Measurements from ENCODE around the gene SLC5A9.
"Not testable (repeated sequence)": the region's sequence is repeated elsewhere in the genome, so short reads cannot be mapped to it uniquely, and the experiment has no call there.

The SLC5A9 gene

DNA sequence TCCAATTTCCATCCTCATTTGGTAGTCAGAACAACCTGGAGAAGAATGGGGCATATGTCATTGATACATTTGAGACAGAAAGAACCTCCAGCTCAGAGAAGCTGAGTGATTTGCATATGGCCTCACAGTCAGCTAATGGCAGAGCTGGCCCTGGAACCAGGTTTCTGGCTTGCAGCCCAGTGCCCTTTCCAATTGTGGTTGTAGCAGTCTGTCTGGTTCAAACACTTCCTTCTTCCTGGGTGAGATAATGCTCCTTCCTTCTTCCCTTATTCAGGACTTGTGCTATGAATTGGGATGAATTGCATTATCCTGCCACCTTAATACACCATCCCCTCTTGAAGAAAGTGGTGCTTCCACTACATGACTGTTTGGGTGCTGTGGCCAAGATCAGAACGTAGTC lies 24.2 kb downstream of the SLC5A9 start:
- DNase-seq = no peak

DNA sequence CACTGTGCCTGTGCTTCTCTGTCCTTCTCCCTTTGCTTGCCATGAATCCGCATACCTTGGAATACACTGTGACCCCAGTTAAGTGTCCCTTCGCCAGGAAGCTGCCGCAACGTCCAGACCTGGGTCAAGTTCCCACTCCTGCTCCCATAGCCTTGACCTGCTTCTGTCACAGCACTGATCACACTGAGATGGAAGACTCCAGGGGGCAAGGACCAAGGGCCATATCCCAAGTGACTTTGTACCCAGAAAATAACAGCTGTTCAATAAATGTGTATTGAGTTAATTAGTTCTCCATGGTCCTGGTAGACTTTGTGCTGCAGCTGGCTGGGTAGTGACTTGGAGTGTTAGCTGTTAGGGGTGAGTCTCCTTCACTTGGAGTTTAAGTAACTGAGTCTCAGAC lies 25.8 kb downstream of the SLC5A9 start:
- DNase-seq = no peak

DNA sequence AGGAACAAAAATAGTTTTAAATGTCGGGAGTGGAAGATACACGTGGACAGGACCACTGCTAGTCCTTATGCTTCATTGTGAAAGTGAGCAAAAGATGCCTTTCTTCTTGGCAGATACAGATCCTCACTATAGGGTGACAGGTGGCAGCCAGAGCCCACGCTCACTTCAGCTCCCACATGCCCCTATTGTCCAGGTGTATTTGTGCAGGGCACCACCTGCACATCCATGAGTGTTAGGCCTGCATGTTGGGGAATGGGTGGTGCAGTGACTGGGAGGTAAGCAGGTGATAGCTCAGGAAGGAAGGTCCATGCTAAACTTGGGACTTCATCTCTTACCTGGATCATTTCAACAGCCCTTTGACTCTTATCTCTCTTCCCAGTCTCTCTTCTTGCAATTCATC lies 27.4 kb downstream of the SLC5A9 start:
- DNase-seq = no peak

DNA sequence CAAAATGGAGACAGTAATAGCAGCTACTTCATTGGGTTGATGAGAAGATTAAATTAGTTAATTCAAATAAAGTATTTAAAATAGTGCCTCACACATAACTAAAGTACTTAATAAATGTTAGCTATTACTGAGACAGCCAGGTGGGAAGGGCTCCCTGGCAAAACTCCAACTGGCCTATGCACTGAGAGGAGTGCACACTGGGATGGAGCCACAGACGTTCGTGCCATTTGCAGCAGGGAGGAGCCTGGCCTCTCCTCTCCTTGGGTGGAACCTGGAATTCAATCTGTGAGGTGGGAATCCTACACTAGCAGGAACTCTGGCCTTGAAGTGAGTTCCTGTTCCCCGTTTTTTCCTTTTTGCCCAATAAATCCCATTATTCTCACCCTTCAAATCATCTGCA lies 28.1 kb downstream of the SLC5A9 start:
- DNase-seq = no peak

DNA sequence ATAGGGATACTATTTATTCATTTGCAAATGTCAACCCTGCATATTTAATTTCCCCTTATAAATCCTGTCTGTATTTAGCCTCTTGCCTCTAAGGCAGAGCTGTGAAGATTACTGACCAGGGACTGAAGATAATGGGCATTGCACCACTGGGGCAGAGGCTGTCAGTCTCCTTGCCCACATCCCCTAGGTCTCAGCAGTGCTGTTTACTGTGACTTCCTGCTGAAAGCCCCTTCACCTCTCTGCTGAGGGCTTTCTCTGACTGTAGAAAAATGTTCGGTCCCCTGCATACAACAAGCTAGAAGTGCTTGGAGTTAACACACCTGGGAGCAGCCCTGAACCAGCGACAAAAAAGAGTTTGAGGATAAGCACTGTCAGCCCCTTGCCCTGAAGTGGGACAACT lies 28.8 kb downstream of the SLC5A9 start:
- DNase-seq = no peak

DNA sequence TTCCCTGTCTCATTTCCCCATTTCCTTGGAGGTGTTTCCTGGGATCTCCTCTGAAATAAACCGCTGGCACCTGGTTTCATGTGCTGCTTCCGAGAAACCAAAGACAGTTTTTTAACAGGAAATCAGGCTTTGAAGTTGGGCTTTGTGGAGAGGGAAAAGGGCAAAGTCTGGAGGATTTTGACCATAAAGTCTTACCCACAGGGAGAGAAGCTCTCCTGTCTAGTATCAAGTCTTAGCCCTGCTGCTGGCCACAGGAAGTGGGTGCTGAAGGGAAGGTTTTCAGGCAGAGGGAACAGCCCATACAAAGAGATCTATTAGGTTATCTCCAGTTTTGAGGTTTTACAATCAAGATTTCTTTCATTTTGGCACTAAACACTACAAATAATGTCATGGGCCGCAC lies 29.3 kb downstream of the SLC5A9 start:
- DNase-seq = no peak

DNA sequence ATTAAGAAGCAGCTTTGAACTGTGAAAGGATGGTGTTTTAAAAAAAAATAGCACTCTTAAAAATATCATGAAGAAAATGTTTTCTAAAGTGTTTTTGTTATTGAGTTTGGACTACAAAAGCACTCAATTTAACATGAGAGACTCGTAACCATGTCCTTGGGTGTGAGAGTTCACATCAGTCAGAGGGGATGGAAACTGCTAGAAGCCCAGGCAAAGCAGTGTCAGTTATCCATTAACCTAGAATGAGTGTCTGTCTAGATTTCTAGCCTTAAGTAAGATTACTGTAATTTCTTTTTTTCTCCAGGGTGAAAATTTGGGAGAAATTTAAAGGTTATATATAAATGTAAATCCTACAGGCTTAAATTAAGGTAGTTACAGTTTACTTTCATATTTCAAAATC lies 31.7 kb downstream of the SLC5A9 start:
- DNase-seq = no peak

DNA sequence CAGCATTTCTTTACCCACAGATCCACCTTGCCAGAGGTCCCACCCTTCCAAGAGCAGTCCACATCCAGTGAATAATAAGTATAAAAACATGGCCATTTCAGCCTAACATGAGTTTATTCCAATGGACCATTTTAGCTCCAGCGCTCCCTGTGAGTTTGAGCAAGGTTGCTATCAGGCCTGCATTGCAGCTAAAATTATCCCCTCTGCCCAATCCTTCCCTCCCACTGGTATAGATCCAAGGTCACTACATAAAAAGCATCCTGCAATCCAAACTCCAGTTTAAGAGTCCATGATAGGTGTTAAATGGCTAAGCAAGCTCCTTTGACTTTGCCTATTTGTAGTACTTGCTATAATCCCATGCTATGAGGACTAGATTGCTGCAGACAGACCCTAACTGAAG lies 35.6 kb downstream of the SLC5A9 start:
- no peak for DNase-seq

DNA sequence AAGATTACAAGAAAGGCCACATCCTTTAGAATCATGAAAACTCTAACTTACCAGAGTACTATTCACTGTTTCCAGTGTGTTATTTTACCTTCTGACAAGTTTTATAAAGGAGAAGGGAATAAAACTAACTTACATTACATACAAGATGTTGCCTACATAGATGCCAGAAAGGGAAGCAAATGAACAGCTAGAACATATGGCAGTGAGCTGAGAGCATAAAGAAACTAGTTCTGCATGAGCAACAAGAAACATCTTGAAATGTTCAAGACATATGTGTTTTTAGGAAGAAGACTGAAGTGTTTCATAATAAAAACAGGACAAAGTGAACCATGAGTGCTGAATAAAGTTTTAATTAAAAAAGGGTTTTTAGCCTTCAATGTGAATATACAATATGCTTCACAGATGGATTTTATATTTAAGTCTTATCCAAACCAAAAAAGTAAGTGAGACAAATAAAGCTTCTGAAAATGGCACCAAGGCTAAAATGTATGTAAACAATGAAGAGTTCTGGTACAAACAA lies 39.4 kb downstream of the SLC5A9 start:
- no peak for DNase-seq

DNA sequence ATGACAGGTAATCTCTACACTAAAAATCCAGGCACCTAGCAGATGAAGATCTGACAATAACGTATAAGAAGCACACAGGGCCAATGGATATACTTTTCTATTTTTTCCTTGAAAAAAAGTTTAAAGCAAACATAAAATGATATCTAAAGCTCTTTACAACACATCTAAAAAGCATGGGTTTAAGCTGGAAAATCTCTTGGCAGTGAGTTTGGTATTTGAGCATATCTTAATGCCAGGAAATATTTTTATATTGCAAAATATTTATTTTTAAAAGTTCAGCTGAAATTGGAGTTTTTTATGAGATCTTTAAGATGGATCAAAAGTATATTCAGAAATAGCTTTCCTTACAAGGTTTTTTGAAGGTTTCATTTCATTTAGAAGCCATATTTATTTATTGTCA lies 40.5 kb downstream of the SLC5A9 start:
- no peak for DNase-seq

DNA sequence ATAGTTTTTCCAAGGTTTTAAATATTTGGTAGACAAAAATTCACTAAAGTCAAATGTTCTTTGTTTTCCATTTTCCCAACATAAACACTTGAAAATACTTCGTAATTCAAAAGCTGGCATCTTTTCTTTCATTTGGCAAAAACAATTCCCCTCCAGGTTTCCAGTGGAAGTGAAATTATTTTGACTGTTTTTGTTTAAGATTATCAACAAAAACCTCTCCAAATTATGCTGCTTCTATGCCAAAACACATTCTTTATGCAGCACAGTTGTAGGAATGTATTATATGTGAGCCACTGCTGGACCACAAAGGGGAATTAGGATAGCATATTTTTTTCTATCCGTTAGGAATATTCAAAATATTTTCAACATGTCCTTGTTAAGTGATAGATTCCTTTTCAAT lies 44.1 kb downstream of the SLC5A9 start:
- no peak for DNase-seq

DNA sequence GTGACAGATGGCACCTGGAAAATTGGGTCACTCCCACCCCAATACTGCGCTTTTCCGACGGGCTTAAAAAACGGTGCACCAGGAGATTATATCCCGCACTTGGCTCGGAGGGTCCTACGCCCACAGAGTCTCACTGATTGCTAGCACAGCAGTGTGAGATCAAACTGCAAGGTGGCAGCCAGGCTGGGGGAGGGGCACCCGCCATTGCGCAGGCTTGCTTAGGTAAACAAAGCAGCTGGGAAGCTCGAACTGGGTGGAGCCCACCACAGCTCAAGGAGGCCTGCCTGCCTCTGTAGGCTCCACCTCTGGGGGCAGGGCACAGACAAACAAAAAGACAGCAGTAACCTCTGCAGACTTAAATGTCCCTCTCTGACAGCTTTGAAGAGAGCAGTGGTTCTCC lies 54.9 kb downstream of the SLC5A9 start:
- DNase-seq = not testable (repeated sequence)

DNA sequence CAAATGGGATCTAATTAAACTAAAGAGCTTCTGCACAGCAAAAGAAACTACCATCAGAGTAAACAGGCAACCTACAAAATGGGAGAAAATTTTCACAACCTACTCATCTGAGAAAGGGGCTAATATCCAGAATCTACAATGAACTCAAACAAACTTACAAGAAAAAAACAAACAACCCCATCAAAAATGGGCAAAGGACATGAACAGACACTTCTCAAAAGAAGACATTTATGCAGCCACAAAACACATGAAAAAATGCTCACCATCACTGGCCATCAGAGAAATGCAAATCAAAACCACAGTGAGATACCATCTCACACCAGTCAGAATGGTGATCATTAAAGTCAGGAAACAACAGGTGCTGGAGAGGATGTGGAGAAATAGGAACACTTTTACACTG lies 59.8 kb downstream of the SLC5A9 start:
- DNase-seq = not testable (repeated sequence)

DNA sequence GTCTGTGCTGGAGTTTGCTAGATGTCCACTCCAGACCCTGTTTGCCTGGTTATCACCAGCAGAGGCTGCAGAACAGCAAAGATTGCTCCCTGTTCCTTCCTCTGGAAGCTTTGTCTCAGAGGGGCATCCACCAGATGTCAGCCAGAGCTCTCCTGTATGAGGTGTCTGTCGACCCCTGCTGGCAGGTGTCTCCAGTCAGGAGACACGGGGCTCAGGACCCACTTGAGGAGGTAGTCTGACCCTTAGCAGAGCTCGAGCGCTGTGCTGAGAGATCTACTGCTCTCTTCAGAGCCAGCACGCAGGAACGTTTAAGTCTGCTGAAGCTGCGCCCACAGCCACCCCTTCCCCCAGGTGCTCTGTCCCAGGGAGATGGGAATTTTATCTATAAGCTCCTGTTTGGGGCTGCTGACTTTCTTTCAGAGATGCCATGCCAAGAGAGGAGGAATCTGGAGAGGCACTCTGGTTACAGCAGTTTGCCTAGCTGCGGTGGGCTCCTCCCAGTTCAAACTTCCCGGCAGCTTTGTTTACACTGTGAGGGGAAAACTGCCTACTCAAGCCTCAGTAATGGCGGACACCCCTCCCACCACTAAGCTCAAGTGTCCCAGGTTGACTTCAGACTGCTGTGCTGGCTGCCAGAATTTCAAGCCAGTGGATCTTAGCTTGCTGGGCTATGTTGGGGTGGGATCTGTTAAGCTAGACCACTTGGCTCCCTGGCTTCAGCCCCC lies 62.3 kb downstream of the SLC5A9 start:
- DNase-seq = not testable (repeated sequence)

DNA sequence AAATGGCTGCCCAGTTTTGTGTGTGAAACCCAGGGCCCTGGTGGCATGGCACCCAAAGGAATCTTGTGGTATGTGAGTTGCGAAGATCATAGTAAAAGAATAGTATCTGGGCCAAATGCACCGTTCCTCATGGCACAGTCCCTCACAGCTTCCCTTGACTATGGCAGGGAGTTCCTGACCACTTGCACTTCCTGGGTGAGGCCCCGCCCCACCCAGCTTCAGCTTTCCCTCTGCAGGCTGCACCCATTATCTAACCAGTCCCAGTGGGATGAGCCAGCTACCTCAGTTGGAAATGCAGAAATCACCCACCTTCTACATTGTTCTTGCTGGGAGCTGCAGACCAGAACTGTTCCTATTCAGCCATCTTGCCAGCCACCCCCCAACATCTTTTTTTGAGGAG lies 63.0 kb downstream of the SLC5A9 start:
- DNase-seq = no peak

DNA sequence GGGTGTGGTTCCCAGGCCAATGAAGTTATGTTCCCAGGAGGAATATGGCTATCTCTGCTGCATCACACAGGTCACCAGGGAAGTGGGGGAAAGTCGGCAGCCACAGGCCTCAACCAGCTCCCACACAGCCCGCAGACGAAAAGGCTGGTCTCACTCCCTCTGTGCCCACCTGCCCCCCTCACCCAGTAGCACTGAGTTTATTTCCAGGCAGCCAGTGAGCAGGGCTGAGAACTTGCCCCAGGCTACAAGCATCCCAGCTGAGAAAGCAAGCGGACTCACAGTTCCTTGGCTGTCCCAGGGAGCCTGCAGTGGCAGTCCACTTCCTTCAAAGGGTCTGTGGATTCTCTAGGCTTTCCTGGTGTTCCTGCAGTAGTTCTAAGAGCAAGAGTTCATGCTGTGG lies 68.9 kb downstream of the SLC5A9 start:
- DNase-seq = no peak

DNA sequence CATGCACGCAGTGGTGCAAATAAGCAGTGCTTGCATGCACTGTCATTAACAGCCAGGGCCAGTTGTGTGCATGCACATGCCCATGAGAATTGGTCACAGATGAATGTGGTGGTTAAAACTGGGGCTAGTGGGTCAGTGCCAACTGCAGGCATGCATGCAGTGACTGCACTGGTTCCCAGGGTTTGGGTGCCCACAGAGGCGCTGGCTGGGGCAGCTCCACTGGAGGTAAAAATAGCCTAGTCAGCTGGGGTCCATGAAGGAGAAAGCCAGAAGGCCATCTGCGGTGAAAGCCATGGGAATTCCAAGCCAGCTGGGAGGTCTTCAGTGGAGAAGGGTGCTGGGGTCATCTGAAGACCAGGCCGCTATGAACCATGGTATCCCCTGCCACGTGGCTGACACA lies 70.2 kb downstream of the SLC5A9 start:
- no peak for DNase-seq

DNA sequence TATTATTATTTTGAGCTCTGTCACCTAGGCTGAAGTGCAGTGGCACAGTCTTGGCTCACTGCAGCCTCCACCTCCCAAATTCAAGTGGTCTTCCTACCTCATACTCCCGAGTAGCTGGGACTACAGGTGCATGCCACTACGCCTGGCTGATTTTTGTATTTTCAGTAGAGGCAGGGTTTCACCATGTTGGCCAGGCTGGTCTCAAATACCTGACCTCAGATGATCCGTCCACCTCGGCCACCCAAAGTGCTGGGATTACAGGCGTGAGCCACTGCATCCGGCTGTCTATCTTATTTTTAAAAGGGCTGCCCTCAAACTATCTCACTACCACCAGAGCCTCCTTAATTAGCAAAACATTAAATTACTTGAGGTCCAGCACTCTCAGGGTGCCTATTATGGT lies 71.6 kb downstream of the SLC5A9 start:
- not testable (repeated sequence) for DNase-seq

DNA sequence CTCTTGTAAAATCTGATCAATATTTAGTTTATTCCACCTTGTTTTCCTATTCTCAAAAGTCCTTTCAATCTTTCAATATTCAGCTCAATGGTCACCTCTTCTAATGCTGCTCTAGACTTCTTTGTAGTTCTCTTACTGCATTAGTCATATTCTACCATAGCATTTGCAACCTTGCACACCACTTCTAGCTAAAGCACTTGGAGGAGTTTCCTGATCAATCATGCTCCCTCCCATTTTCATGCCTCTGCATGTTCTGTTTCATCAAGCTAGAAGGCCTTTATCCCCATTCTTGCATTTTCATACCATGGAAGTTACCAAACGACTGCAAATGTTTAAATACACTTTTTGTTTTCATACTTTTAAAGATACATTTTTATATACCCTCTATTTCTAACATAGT lies 72.1 kb downstream of the SLC5A9 start:
- no peak for DNase-seq

Data from CD4-positive, alpha-beta T cell treated with Interleukin-17A for 1 hour (primary cell).